Bronchial epithelial cell (primary cell): ENCODE results near the gene PDE6A. TPM values are rescaled to one million over a fixed set of nuclear protein-coding genes. Genes with fewer than 3 reads are reported as not detected.
A peak's percentile ranks its signal among the peaks of the same experiment; 100 is the strongest.

Experiments
- DNase-seq: peaks from one replicate; pipeline ENCODE4 v3.0.0-alpha.2; 2010; ENCODE audit warnings: low read depth
- FAIRE-seq: peaks from 2 replicates; lab custom pipeline; 2011; peaks lifted over from hg19 to GRCh38; lab: Jason Lieb, UNC
- H3K27me3 ChIP-seq: 2 replicates; pipeline ENCODE4 v1.5.1; 2011; ENCODE audit warnings: low read length; ENCODE audit not compliant: control insufficient read depth, insufficient read depth
- H3K36me3 ChIP-seq: 2 replicates; pipeline ENCODE4 v1.5.1; 2011; ENCODE audit warnings: low read length; ENCODE audit not compliant: control insufficient read depth, insufficient read depth
- H3K4me3 ChIP-seq: 2 replicates; pipeline ENCODE4 v1.5.1; 2011; ENCODE audit warnings: mild to moderate bottlenecking, low read depth, low read length, control low read depth
- CTCF ChIP-seq: IDR thresholded peaks from 2 replicates; pipeline ENCODE4 v1.5.1; 2011; ENCODE audit warnings: mild to moderate bottlenecking, moderate library complexity, low read length, control low read depth, inconsistent platforms; ENCODE audit not compliant: insufficient read depth, severe bottlenecking
- total RNA-seq: library from RNA; depleted of rRNA; stranded (reverse); fragments of >200 nt; gene quantifications from 2 replicates; pipeline ENCODE4 v1.2.1, GENCODE V29; 2014

Gene PDE6A
- total RNA-seq, 1 donor from 2014 or later = not detected

DNA sequence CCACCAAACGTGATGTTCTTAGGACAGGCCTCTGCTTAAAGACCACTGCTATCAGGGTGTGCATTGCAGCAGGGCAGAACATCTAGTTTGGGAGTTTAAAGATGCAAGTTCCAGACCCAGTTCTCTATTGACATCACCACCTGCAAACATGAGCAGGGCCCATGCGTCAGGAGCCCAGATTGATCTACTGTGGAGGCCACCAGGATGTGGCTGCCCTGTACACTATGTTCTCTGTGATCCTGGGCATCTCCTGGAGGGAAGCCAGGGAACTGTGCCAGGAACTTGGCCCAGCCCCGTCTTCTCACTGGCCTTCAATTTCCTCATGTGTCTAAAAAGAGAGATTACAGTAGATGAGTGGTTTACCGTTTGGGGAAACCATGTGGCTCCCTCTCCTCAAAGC lies 87.1 kb downstream of the PDE6A start:
- no peak overlapping the region for H3K4me3 ChIP-seq
- TF ChIP-seq CTCF = no peak
- no peaks in the 10 kb centered on the region for H3K36me3 ChIP-seq
- DNase-seq (peak; percentile 68), FAIRE-seq (no peak)
- H3K27me3 ChIP-seq = no peaks in the 10 kb centered on the region

GRCh38 chr5:149855366-149855765 lies 89.2 kb downstream of the PDE6A start:
- no peaks in the 10 kb centered on the region for H3K27me3 ChIP-seq
- H3K36me3 ChIP-seq = no peaks in the 10 kb centered on the region
- no peak overlapping the region for H3K4me3 ChIP-seq
- no peak for TF ChIP-seq CTCF
- no peak for FAIRE-seq
- no peak for DNase-seq

- no peak overlapping the region for H3K4me3 ChIP-seq
- TF ChIP-seq CTCF = no peak
- no peak for FAIRE-seq
- no peak for DNase-seq
- H3K27me3 ChIP-seq = no peaks in the 10 kb centered on the region
- no peaks in the 10 kb centered on the region for H3K36me3 ChIP-seq
Measured at GRCh38 chr5:149854866-149855265, 89.7 kb downstream of the PDE6A start.

DNA sequence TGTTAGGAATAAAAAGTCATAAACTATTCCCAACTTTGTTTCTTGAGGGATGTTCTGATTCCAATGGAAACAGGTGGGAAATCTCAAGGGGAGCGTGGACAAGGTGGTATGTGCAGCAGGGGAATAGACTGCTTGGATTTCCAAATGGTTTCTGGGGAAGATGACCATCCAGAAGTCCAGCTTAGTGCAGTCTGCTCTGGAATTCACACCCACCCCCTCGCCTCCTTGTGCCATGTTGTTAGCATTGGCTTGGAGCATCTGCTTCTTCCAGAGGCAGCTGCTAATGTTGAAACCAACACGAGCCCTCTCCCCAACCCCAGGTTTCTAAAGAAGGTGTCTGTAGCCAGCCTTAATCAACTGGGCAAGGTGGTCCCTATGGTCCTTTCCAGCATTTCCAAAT lies 90.9 kb downstream of the PDE6A start:
- Histone ChIP-seq H3K27me3 (no peaks in the 10 kb centered on the region), H3K4me3 (no peak overlapping the region), H3K36me3 (no peaks in the 10 kb centered on the region)
- FAIRE-seq = no peak
- DNase-seq = no peak
- no peak for TF ChIP-seq CTCF

- no peak overlapping the region for H3K4me3 ChIP-seq
- H3K27me3 ChIP-seq = no peaks in the 10 kb centered on the region
- no peaks in the 10 kb centered on the region for H3K36me3 ChIP-seq
- TF ChIP-seq CTCF = no peak
- DNase-seq (no peak), FAIRE-seq (no peak)
Measured at GRCh38 chr5:149853331-149853648, 91.3 kb downstream of the PDE6A start.

GRCh38 chr5:149852641-149853330 lies 91.8 kb downstream of the PDE6A start:
- peak; percentile 56 for DNase-seq
- Histone ChIP-seq H3K27me3 (no peaks in the 10 kb centered on the region), H3K4me3 (no peak overlapping the region), H3K36me3 (no peaks in the 10 kb centered on the region)
- TF ChIP-seq CTCF = peak; percentile 88
- FAIRE-seq = peak; percentile 32
